Liver (tissue), 9 donors: ENCODE data around the gene MAPK8. TPM values are rescaled to one million over a fixed set of nuclear protein-coding genes. Genes with fewer than 3 reads are reported as not detected.

Experiments
- DNase-seq: peaks from one replicate; pipeline ENCODE4 v3.0.0-alpha.2; 2017; ENCODE audit warnings: low spot score
- H3K27ac ChIP-seq, 2 donors: one replicate each; pipeline ENCODE4 v1.7.0; 2013; ENCODE audit warnings: inconsistent platforms in 2 of 2, low read length in 2 of 2, control low read depth in 1 of 2, low read depth in 1 of 2, mild to moderate bottlenecking in 1 of 2
- H3K27me3 ChIP-seq, 4 donors: one replicate each; pipeline versions ENCODE4 v1.6.1 to v1.7.0; 2013; ENCODE audit warnings: low read length in 3 of 4, inconsistent platforms in 1 of 4, mild to moderate bottlenecking in 1 of 4, moderate library complexity in 1 of 4; ENCODE audit not compliant: control insufficient read depth in 4 of 4, insufficient read depth in 4 of 4
- H3K36me3 ChIP-seq, 4 donors: one replicate each; pipeline versions ENCODE4 v1.6.1 to v1.7.0; 2013; ENCODE audit warnings: low read length in 3 of 4, mild to moderate bottlenecking in 3 of 4, low read depth in 1 of 4, moderate library complexity in 1 of 4; ENCODE audit not compliant: control insufficient read depth in 4 of 4, insufficient read depth in 3 of 4
- H3K4me1 ChIP-seq, 4 donors: one replicate each; pipeline versions ENCODE4 v1.6.1 to v1.7.0; 2013; ENCODE audit warnings: low read length in 3 of 4, mild to moderate bottlenecking in 3 of 4, moderate library complexity in 1 of 4; ENCODE audit not compliant: control insufficient read depth in 4 of 4, insufficient read depth in 4 of 4
- H3K4me3 ChIP-seq, 3 donors: one replicate each; pipeline versions ENCODE4 v1.6.1 to v1.7.0; 2013; ENCODE audit warnings: low read length in 3 of 3, control low read depth in 1 of 3, low read depth in 1 of 3, mild to moderate bottlenecking in 1 of 3
- H3K9ac ChIP-seq, 2 donors: one replicate each; pipeline ENCODE4 v1.7.0; 2013; ENCODE audit warnings: low read length in 2 of 2, mild to moderate bottlenecking in 2 of 2, moderate library complexity in 2 of 2, control low read depth in 1 of 2, low read depth in 1 of 2
- H3K9me3 ChIP-seq, 4 donors: one replicate each; pipeline versions ENCODE4 v1.6.1 to v1.7.0; 2013; ENCODE audit warnings: low read length in 3 of 4; ENCODE audit not compliant: control insufficient read depth in 4 of 4
- ATF3 ChIP-seq: IDR thresholded peaks from 2 replicates; pipeline ENCODE4 v1.6.1; 2016; ENCODE audit warnings: antibody characterized with exemption
- CTCF ChIP-seq: fragments of 150-350 bp; IDR thresholded peaks from 2 replicates; pipeline ENCODE4 v1.5.1; 2017; ENCODE audit warnings: improper control_type of control experiment, low read depth, low read length; ENCODE audit not compliant: missing input control
- EGR1 ChIP-seq, 2 donors: IDR thresholded peaks; 2 replicates each; pipeline ENCODE4 v1.6.1; 2016 to 2018; ENCODE audit warnings: antibody characterized with exemption in 2 of 2, low read depth in 2 of 2
- FOXA1 ChIP-seq: IDR thresholded peaks from 2 replicates; pipeline ENCODE4 v1.6.1; 2016; ENCODE audit warnings: antibody characterized with exemption
- FOXA2 ChIP-seq: IDR thresholded peaks from 2 replicates; pipeline ENCODE4 v1.6.1; 2016; ENCODE audit warnings: antibody characterized with exemption
- GABPA ChIP-seq, 2 donors: IDR thresholded peaks in 1 of 2; conservative IDR thresholded peaks in 1 of 2; 2 replicates each; pipeline ENCODE4 v1.6.1; 2016; ENCODE audit warnings: antibody characterized with exemption in 2 of 2, mild to moderate bottlenecking in 1 of 2, moderate library complexity in 1 of 2
- HNF4A ChIP-seq, 2 donors: conservative IDR thresholded peaks; 2 replicates each; pipeline ENCODE4 v1.6.1; 2016; ENCODE audit warnings: antibody characterized with exemption in 2 of 2, mild to moderate bottlenecking in 2 of 2
- HNF4G ChIP-seq: IDR thresholded peaks from 2 replicates; pipeline ENCODE4 v1.6.1; 2016; ENCODE audit warnings: antibody characterized with exemption
- JUND ChIP-seq, 2 donors: IDR thresholded peaks; 2 replicates each; pipeline ENCODE4 v1.6.1; 2016; ENCODE audit warnings: antibody characterized with exemption in 2 of 2
- MAX ChIP-seq: IDR thresholded peaks from 2 replicates; pipeline ENCODE4 v1.6.1; 2016; ENCODE audit warnings: antibody characterized with exemption
- NR2F2 ChIP-seq: IDR thresholded peaks from 2 replicates; pipeline ENCODE4 v1.6.1; 2016; ENCODE audit warnings: antibody characterized with exemption
- RAD21 ChIP-seq, 2 donors: IDR thresholded peaks; 2 replicates each; pipeline ENCODE4 v1.6.1; 2016; ENCODE audit warnings: antibody characterized with exemption in 2 of 2, mild to moderate bottlenecking in 2 of 2
- RXRA ChIP-seq, 2 donors: IDR thresholded peaks; 2 replicates each; pipeline ENCODE4 v1.6.1; 2017 to 2018; ENCODE audit warnings: antibody characterized with exemption in 2 of 2, mild to moderate bottlenecking in 1 of 2
- SP1 ChIP-seq: IDR thresholded peaks from 2 replicates; pipeline ENCODE4 v1.6.1; 2018; ENCODE audit warnings: antibody characterized with exemption, mild to moderate bottlenecking
- ZBTB33 ChIP-seq: IDR thresholded peaks from 2 replicates; pipeline ENCODE4 v1.6.1; 2016; ENCODE audit warnings: antibody characterized with exemption
- WGBS: extraction: QIAGEN DNeasy Blood & Tissue Kit; methylation state at CpG from one replicate; pipeline ENCODE4 v1.1.7; 2013; 5-methylcytosine and 5-hydroxymethylcytosine counted together
- polyA plus RNA-seq, 2 donors: library from polyadenylated mRNA; stranded (reverse) in 1 of 2; unstranded in 1 of 2; fragments of 200-250 nt in 1 of 2; fragments of >200 nt in 1 of 2; fragmentation: Nextera tagmentation in 1 of 2; extraction: Ambion mirVana in 1 of 2; gene quantifications; one replicate each; pipeline versions ENCODE4 v1.2.1 to v1.2.3, GENCODE V29; 2013 to 2015
- total RNA-seq, 2 donors: library from RNA; depleted of rRNA; stranded (reverse); fragments of >200 nt; gene quantifications; one replicate each; pipeline ENCODE4 v1.2.3, GENCODE V29; 2014
- TF ChIP-seq, protein P1 (sequence below): IDR thresholded peaks from 2 replicates; pipeline ENCODE4 v1.6.1; 2016; ENCODE audit warnings: antibody characterized with exemption, mild to moderate bottlenecking
- donor health status: healthy.
- donor health status: healthy.
- donor health status: healthy.
- donor health status: healthy.
- donor health status: healthy.

Gene MAPK8
- total and polyA plus RNA-seq, 4 donors, result 14.9 to 51.6 (median 24.8) TPM

- 93% methylated on average over 11 of the region's 11 CpGs for WGBS
- no peaks in the 10 kb centered on the region for H3K36me3 ChIP-seq
- TF ChIP-seq FOXA1, result no peak
- no peak for TF ChIP-seq FOXA2
- no peak for TF ChIP-seq ATF3
- no peak for TF ChIP-seq NR2F2
- no peak for TF ChIP-seq CTCF
- TF ChIP-seq RAD21 (IDR thresholded peaks at IDR 0.05), result no peak
- no peak for TF ChIP-seq EGR1 (IDR thresholded peaks at IDR 0.05; ENCODE audit: low read depth in 2 of 2)
- no peak for TF ChIP-seq JUND (IDR thresholded peaks at IDR 0.05)
- TF ChIP-seq HNF4A (conservative IDR thresholded peaks at IDR 0.05), result no peak
- no peak for TF ChIP-seq SP1
- no peak for TF ChIP-seq ZBTB33
- no peak for TF ChIP-seq RXRA (IDR thresholded peaks at IDR 0.05)
- no peak for TF ChIP-seq GABPA (IDR thresholded peaks at IDR 0.05 in 1 of 2, conservative IDR thresholded peaks at IDR 0.05 in 1 of 2)
- no peak for TF ChIP-seq MAX
- TF ChIP-seq, protein P1, sequence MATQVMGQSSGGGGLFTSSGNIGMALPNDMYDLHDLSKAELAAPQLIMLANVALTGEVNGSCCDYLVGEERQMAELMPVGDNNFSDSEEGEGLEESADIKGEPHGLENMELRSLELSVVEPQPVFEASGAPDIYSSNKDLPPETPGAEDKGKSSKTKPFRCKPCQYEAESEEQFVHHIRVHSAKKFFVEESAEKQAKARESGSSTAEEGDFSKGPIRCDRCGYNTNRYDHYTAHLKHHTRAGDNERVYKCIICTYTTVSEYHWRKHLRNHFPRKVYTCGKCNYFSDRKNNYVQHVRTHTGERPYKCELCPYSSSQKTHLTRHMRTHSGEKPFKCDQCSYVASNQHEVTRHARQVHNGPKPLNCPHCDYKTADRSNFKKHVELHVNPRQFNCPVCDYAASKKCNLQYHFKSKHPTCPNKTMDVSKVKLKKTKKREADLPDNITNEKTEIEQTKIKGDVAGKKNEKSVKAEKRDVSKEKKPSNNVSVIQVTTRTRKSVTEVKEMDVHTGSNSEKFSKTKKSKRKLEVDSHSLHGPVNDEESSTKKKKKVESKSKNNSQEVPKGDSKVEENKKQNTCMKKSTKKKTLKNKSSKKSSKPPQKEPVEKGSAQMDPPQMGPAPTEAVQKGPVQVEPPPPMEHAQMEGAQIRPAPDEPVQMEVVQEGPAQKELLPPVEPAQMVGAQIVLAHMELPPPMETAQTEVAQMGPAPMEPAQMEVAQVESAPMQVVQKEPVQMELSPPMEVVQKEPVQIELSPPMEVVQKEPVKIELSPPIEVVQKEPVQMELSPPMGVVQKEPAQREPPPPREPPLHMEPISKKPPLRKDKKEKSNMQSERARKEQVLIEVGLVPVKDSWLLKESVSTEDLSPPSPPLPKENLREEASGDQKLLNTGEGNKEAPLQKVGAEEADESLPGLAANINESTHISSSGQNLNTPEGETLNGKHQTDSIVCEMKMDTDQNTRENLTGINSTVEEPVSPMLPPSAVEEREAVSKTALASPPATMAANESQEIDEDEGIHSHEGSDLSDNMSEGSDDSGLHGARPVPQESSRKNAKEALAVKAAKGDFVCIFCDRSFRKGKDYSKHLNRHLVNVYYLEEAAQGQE, result no peak
- TF ChIP-seq HNF4G, result no peak
- no peak overlapping the region for H3K4me3 ChIP-seq
- no peak overlapping the region for H3K9ac ChIP-seq
- H3K27me3 ChIP-seq, result no peaks in the 10 kb centered on the region
- no peaks in the 10 kb centered on the region for H3K9me3 ChIP-seq
- peak; percentile 32 for DNase-seq
- H3K4me1 ChIP-seq, result peaks cover 0 to 3% (median 0%) of the 10 kb centered on the region in 4 donors
- no peak overlapping the region for H3K27ac ChIP-seq
Observed at GRCh38 chr10:48455055-48455391, 148.5 kb downstream of the MAPK8 start.
